IMR-90 (cell line): Measurements from ENCODE around the gene LMNTD2. TPM values are rescaled to one million over a fixed set of nuclear protein-coding genes. Genes with fewer than 3 reads are reported as not detected.

Experiments
- ATAC-seq: fragments of 200-7000 bp; cut with Tn5 transposase; 2 replicates; pipeline ENCODE4 v1.9.1; 2020; ENCODE audit warnings: low read depth, mild to moderate bottlenecking, moderate library complexity
- BruUV-seq: library from RNA; stranded (reverse); fragments of 400-500 nt; replicated peaks from 2 replicates; lab custom pipeline; 2021; lab: Mats Ljungman, UMichigan
- CTCF ChIA-PET: fragments of 300-600 bp; formaldehyde crosslinking; extraction: SDS; loops from one replicate; lab custom pipeline; 2021; ENCODE audit warnings: antibody characterized with exemption; lab: Yijun Ruan, JAX
- POLR2A ChIA-PET: fragments of 300-600 bp; sonication (Branson Sonifier 250); formaldehyde crosslinking; loops from one replicate; lab custom pipeline; 2022; ENCODE audit warnings: antibody characterized with exemption; ENCODE audit not compliant: unreplicated experiment; lab: Charles Lee
- DNase-seq: peaks from one replicate; pipeline ENCODE4 v3.0.0; 2013
- H2AFZ ChIP-seq: replicated peaks from 2 replicates; pipeline ENCODE3; 2013; ENCODE audit warnings: low read length, mild to moderate bottlenecking; ENCODE audit not compliant: poor library complexity
- H2AK5ac ChIP-seq: 2 replicates; pipeline ENCODE4 v1.6.1; 2013; ENCODE audit warnings: low read depth, low read length, inconsistent platforms
- H2AK9ac ChIP-seq: replicated peaks from 2 replicates; pipeline ENCODE3; 2013; ENCODE audit warnings: mild to moderate bottlenecking, low read depth, low read length, moderate library complexity; ENCODE audit not compliant: poor library complexity
- H2BK120ac ChIP-seq: 2 replicates; pipeline ENCODE4 v1.6.1; 2013; ENCODE audit warnings: low read depth, low read length, inconsistent platforms
- H2BK15ac ChIP-seq: 3 replicates; pipeline ENCODE4 v1.6.1; 2013; ENCODE audit warnings: low read depth, low read length, inconsistent platforms
- H2BK20ac ChIP-seq: 2 replicates; pipeline ENCODE4 v1.6.1; 2013; ENCODE audit warnings: low read depth, mild to moderate bottlenecking, inconsistent platforms, low read length, moderate library complexity
- H2BK5ac ChIP-seq: 2 replicates; pipeline ENCODE4 v1.6.1; 2013; ENCODE audit warnings: mild to moderate bottlenecking, low read depth, low read length, inconsistent platforms; ENCODE audit not compliant: poor library complexity, severe bottlenecking
- H3K14ac ChIP-seq: replicated peaks from 2 replicates; pipeline ENCODE4 v1.6.1; 2013; ENCODE audit warnings: low read depth, low read length, inconsistent platforms
- H3K18ac ChIP-seq: 2 replicates; pipeline ENCODE4 v1.6.1; 2013; ENCODE audit warnings: low read depth, low read length, control low read depth
- H3K23ac ChIP-seq: 2 replicates; pipeline ENCODE4 v1.6.1; 2013; ENCODE audit warnings: low read depth, low read length, inconsistent platforms
- H3K27ac ChIP-seq: 2 replicates; pipeline ENCODE4 v1.5.1; 2013; ENCODE audit warnings: mild to moderate bottlenecking, control low read depth, low read length; ENCODE audit not compliant: insufficient read depth
- H3K27me3 ChIP-seq: 2 replicates; pipeline ENCODE4 v1.6.1; 2013; ENCODE audit warnings: low read length; ENCODE audit not compliant: control insufficient read depth, insufficient read depth
- H3K36me3 ChIP-seq: 2 replicates; pipeline ENCODE4 v1.6.1; 2013; ENCODE audit warnings: low read length, mixed read lengths; ENCODE audit not compliant: control insufficient read depth, insufficient read depth
- H3K4ac ChIP-seq: 2 replicates; pipeline ENCODE4 v1.6.1; 2013; ENCODE audit warnings: low read depth, low read length, inconsistent platforms
- H3K4me1 ChIP-seq: 2 replicates; pipeline ENCODE4 v1.6.1; 2013; ENCODE audit warnings: low read length, mixed read lengths; ENCODE audit not compliant: control insufficient read depth, insufficient read depth
- H3K4me2 ChIP-seq: 2 replicates; pipeline ENCODE4 v1.6.1; 2013; ENCODE audit warnings: low read depth, mild to moderate bottlenecking, control low read depth, low read length, moderate library complexity
- H3K4me3 ChIP-seq: 2 replicates; pipeline ENCODE4 v1.5.1; 2013; ENCODE audit warnings: low read depth, mild to moderate bottlenecking, control low read depth, low read length, moderate library complexity; ENCODE audit not compliant: insufficient read depth
- H3K56ac ChIP-seq: 2 replicates; pipeline ENCODE4 v1.6.1; 2013; ENCODE audit warnings: low read length, inconsistent platforms; ENCODE audit not compliant: insufficient read depth; ENCODE audit errors: extremely low read depth
- H3K79me1 ChIP-seq, 2 experiments: 2 replicates each; pipeline ENCODE4 v1.6.1; 2013; ENCODE audit warnings: low read length in 2 of 2, inconsistent platforms in 1 of 2, low read depth in 1 of 2
- H3K9ac ChIP-seq: 2 replicates; pipeline ENCODE4 v1.6.1; 2013; ENCODE audit warnings: low read depth, low read length, control low read depth
- H3K9me1 ChIP-seq: 2 replicates; pipeline ENCODE4 v1.6.1; 2013; ENCODE audit warnings: low read length, inconsistent platforms; ENCODE audit not compliant: insufficient read depth
- H3K9me3 ChIP-seq: 2 replicates; pipeline ENCODE4 v1.6.1; 2013; ENCODE audit warnings: low read length; ENCODE audit not compliant: control insufficient read depth, insufficient read depth
- H4K20me1 ChIP-seq: 2 replicates; pipeline ENCODE4 v1.6.1; 2013; ENCODE audit warnings: low read length, inconsistent platforms; ENCODE audit not compliant: insufficient read depth
- H4K5ac ChIP-seq: 2 replicates; pipeline ENCODE4 v1.6.1; 2013; ENCODE audit warnings: mild to moderate bottlenecking, low read depth, low read length, control low read depth
- H4K8ac ChIP-seq, 2 experiments: 2 replicates each; pipeline ENCODE4 v1.6.1; 2013; ENCODE audit warnings: low read depth in 2 of 2, low read length in 2 of 2, control low read depth in 1 of 2, inconsistent platforms in 1 of 2
- H4K91ac ChIP-seq: 2 replicates; pipeline ENCODE4 v1.6.1; 2013; ENCODE audit warnings: low read depth, low read length, inconsistent platforms; ENCODE audit not compliant: insufficient read depth
- BHLHE40 ChIP-seq: fragments of 150-350 bp; IDR thresholded peaks from 2 replicates; pipeline ENCODE4 v1.6.1; 2016; ENCODE audit warnings: mild to moderate bottlenecking, low read depth, low read length
- CEBPB ChIP-seq: IDR thresholded peaks from 2 replicates; pipeline ENCODE4 v1.6.1; 2012; ENCODE audit warnings: low read depth, low read length, improper control_type of control experiment
- CHD1 ChIP-seq: IDR thresholded peaks from 2 replicates; pipeline ENCODE4 v1.6.1; 2012; ENCODE audit warnings: low read depth, low read length, improper control_type of control experiment
- FOS ChIP-seq: fragments of 150-350 bp; IDR thresholded peaks from 2 replicates; pipeline ENCODE4 v1.6.1; 2016; ENCODE audit warnings: low read depth, low read length
- MAFK ChIP-seq: IDR thresholded peaks from 2 replicates; pipeline ENCODE4 v1.6.1; 2012; ENCODE audit warnings: low read depth, low read length, improper control_type of control experiment
- MAZ ChIP-seq: IDR thresholded peaks from 2 replicates; pipeline ENCODE4 v1.6.1; 2012; ENCODE audit warnings: low read depth, mild to moderate bottlenecking, low read length, improper control_type of control experiment, moderate library complexity, borderline replicate concordance
- NFE2L2 ChIP-seq: fragments of 150-350 bp; IDR thresholded peaks from 2 replicates; pipeline ENCODE4 v1.6.1; 2016; ENCODE audit warnings: low read depth, mild to moderate bottlenecking, low read length
- RAD21 ChIP-seq: IDR thresholded peaks from 2 replicates; pipeline ENCODE4 v1.6.1; 2012; ENCODE audit warnings: low read length, improper control_type of control experiment
- RCOR1 ChIP-seq: IDR thresholded peaks from 2 replicates; pipeline ENCODE4 v1.6.1; 2012; ENCODE audit warnings: mild to moderate bottlenecking, low read length, improper control_type of control experiment; ENCODE audit not compliant: insufficient replicate concordance
- RFX5 ChIP-seq: IDR thresholded peaks from 2 replicates; pipeline ENCODE4 v1.8.0; 2012; ENCODE audit warnings: low read depth, mild to moderate bottlenecking, low read length, moderate library complexity
- SMC3 ChIP-seq: fragments of 150-350 bp; IDR thresholded peaks from 2 replicates; pipeline ENCODE4 v1.6.1; 2016; ENCODE audit warnings: low read depth, mild to moderate bottlenecking, antibody characterized with exemption, low read length, moderate library complexity
- WGBS, 2 experiments: methylation state at CpG; one replicate each; pipeline versions ENCODE4 v1.1.5 to v1.1.7; 2013; ENCODE audit warnings: missing lambda C conversion rate in 2 of 2; ENCODE audit not compliant: insufficient read length in 1 of 2; ENCODE audit errors: extremely low coverage in 2 of 2; 5-methylcytosine and 5-hydroxymethylcytosine counted together
- dilution Hi-C: fragments of 300-500 bp; cut with HindIII; formaldehyde crosslinking; loops from one replicate; pipeline ENCODE4 v1.14.3; 2018; ENCODE audit warnings: low sequenced_read_pairs; ENCODE audit not compliant: unreplicated experiment
- in situ Hi-C: fragments of 300-500 bp; cut with MboI; formaldehyde crosslinking; loops from 3 replicates; pipeline ENCODE4 v1.14.3; 2019; ENCODE audit warnings: low sequenced_read_pairs, inconsistent platforms, mixed read lengths
- intact Hi-C: fragments of 100-400 bp; cut with micrococcal nuclease; formaldehyde crosslinking; loops from 2 replicates; pipeline ENCODE4 v1.10.0; 2022
- polyA plus RNA-seq, 3 experiments: library from polyadenylated mRNA; depleted of rRNA; stranded (reverse); fragments of >200 nt; gene quantifications; 2 replicates each; pipeline ENCODE4 v1.2.3, GENCODE V29; 2012; ENCODE audit warnings: low replicate concordance in 1 of 3
- total RNA-seq: library from RNA; depleted of rRNA; stranded (reverse); fragments of >200 nt; gene quantifications from 2 replicates; pipeline ENCODE4 v1.2.3, GENCODE V29; 2012
- TF ChIP-seq, protein P1 (sequence below): fragments of 150-350 bp; IDR thresholded peaks from 2 replicates; pipeline ENCODE4 v1.6.1; 2017; ENCODE audit warnings: mild to moderate bottlenecking, antibody characterized with exemption, low read length, low read depth
- TF ChIP-seq, protein P2 (sequence below): conservative IDR thresholded peaks from 2 replicates; pipeline ENCODE4 v1.5.1; 2012; ENCODE audit warnings: mild to moderate bottlenecking, low read depth, low read length, improper control_type of control experiment
- TF ChIP-seq, protein P3 (sequence below): fragments of 150-350 bp; IDR thresholded peaks from 2 replicates; pipeline ENCODE4 v1.6.1; 2016; ENCODE audit warnings: low read depth, mild to moderate bottlenecking, low read length, moderate library complexity, borderline replicate concordance

LMNTD2 gene
- total and polyA plus RNA-seq, 2 of the 4 experiments (the other 2 are of a cell fraction), result 0.18 to 1.3 TPM

DNA sequence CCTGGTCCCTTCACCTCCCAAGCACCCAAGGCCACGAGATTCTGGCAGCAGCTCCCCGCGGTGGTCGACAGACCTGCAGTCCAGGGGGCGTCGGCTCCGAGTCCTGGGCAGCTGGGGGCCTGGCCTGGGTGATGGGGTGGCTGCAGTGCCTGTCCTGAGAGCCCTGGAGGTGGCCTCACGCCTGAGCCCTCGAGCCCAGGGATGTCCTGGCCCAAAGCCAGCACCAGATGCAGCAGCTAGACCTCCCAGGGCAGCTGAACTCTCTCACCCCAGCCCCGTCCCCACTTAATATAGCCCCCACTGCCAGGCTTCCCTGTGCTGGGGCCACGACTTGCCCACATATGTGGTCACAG lies 6.6 kb downstream of the LMNTD2 start:
- Histone ChIP-seq H2AFZ (no peak overlapping the region), H3K27ac (no peak overlapping the region), H2BK5ac (no peak overlapping the region), H3K23ac (no peak overlapping the region), H3K4me2 (no peak overlapping the region), H2BK15ac (no peak overlapping the region), H3K18ac (no peak overlapping the region), H3K4ac (no peak overlapping the region), H3K79me1 (no peaks in the 10 kb centered on the region), H3K9ac (no peak overlapping the region), H3K4me1 (peaks cover 2% of the 10 kb centered on the region; the same call in 1 of the 2 replicates), H2BK120ac (no peak overlapping the region), H2AK9ac (no peak overlapping the region), H3K9me1 (no peaks in the 10 kb centered on the region), H4K8ac (no peak overlapping the region), H2BK20ac (no peak overlapping the region), H3K4me3 (no peak overlapping the region), H3K14ac (no peak overlapping the region), H4K91ac (no peak overlapping the region), H3K27me3 (peaks cover 55% of the 10 kb centered on the region), H3K36me3 (peaks cover 2% of the 10 kb centered on the region; the same call in 1 of the 2 replicates), H4K5ac (no peak overlapping the region), H3K9me3 (no peaks in the 10 kb centered on the region), H2AK5ac (no peak overlapping the region), H4K20me1 (peaks cover 6% of the 10 kb centered on the region; the same call in 1 of the 2 replicates), H3K56ac (no peak overlapping the region)
- ATAC-seq, result no peak
- dilution Hi-C loops (no loop called here), intact Hi-C loops (loop anchor here (10.0 kb wide), 1 partner anchor 171 kb away; no protein-coding TSS in a partner anchor), in situ Hi-C loops (no loop called here)
- ChIA-PET CTCF (interaction anchor here (0.6 to 1.3 kb wide), 2 partner anchors 10 to 142 kb away, joined by 3 read pairs; no protein-coding TSS in a partner anchor), POLR2A (no interaction called here)
- BruUV-seq, result no TSS peak
- TF ChIP-seq SMC3 (no peak), MAFK (no peak), FOS (no peak), MAZ (no peak), RAD21 (no peak), RFX5 (no peak), CHD1 (no peak), BHLHE40 (no peak), CEBPB (no peak), NFE2L2 (no peak), RCOR1 (no peak)
- TF ChIP-seq, protein P1, sequence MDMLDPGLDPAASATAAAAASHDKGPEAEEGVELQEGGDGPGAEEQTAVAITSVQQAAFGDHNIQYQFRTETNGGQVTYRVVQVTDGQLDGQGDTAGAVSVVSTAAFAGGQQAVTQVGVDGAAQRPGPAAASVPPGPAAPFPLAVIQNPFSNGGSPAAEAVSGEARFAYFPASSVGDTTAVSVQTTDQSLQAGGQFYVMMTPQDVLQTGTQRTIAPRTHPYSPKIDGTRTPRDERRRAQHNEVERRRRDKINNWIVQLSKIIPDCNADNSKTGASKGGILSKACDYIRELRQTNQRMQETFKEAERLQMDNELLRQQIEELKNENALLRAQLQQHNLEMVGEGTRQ, result no peak
- TF ChIP-seq, protein P2, sequence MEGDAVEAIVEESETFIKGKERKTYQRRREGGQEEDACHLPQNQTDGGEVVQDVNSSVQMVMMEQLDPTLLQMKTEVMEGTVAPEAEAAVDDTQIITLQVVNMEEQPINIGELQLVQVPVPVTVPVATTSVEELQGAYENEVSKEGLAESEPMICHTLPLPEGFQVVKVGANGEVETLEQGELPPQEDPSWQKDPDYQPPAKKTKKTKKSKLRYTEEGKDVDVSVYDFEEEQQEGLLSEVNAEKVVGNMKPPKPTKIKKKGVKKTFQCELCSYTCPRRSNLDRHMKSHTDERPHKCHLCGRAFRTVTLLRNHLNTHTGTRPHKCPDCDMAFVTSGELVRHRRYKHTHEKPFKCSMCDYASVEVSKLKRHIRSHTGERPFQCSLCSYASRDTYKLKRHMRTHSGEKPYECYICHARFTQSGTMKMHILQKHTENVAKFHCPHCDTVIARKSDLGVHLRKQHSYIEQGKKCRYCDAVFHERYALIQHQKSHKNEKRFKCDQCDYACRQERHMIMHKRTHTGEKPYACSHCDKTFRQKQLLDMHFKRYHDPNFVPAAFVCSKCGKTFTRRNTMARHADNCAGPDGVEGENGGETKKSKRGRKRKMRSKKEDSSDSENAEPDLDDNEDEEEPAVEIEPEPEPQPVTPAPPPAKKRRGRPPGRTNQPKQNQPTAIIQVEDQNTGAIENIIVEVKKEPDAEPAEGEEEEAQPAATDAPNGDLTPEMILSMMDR, result no peak
- TF ChIP-seq, protein P3, sequence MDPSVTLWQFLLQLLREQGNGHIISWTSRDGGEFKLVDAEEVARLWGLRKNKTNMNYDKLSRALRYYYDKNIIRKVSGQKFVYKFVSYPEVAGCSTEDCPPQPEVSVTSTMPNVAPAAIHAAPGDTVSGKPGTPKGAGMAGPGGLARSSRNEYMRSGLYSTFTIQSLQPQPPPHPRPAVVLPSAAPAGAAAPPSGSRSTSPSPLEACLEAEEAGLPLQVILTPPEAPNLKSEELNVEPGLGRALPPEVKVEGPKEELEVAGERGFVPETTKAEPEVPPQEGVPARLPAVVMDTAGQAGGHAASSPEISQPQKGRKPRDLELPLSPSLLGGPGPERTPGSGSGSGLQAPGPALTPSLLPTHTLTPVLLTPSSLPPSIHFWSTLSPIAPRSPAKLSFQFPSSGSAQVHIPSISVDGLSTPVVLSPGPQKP, result no peak
- 59% methylated on average over 7 of the region's 11 CpGs; no CpG with 5 or more reads in 1 of the 2 experiments for WGBS, 2 experiments
- DNase-seq, result no peak
